ENCODE measurements around the gene TAF1D.
A peak's percentile ranks its signal among the peaks of the same experiment; 100 is the strongest.
"Not testable (repeated sequence)": the region's sequence is repeated elsewhere in the genome, so short reads cannot be mapped to it uniquely, and the experiment has no call there.

TAF1D gene

GRCh38 chr11:93745005-93745755 lies 3.9 kb upstream of the TAF1D start:
- H3K9ac ChIP-seq (ENCODE audit: low read length); H3K4me1 ChIP-seq (ENCODE audit: control insufficient read depth, insufficient read depth, low read length); H3K27me3 ChIP-seq (ENCODE audit: control insufficient read depth, insufficient read depth, low read length); H3K36me3 ChIP-seq (ENCODE audit: control insufficient read depth, insufficient read depth, low read length); H3K4me3 ChIP-seq (ENCODE audit: low read length); H3K9me3 ChIP-seq (ENCODE audit: control insufficient read depth, low read length): not testable (repeated sequence)

GRCh38 chr11:93744669-93745004 lies 3.3 kb upstream of the TAF1D start:
- H3K9ac ChIP-seq (ENCODE audit: low read length): no peak overlapping the region
- H3K9me3 ChIP-seq (ENCODE audit: control insufficient read depth, low read length): no peaks in the 10 kb centered on the region
- no peak overlapping the region for H3K4me3 ChIP-seq (ENCODE audit: low read length)
- H3K27me3 ChIP-seq (ENCODE audit: control insufficient read depth, insufficient read depth, low read length): no peaks in the 10 kb centered on the region
- peaks cover 9% of the 10 kb centered on the region for H3K4me1 ChIP-seq (ENCODE audit: control insufficient read depth, insufficient read depth, low read length)
- no peaks in the 10 kb centered on the region for H3K36me3 ChIP-seq (ENCODE audit: control insufficient read depth, insufficient read depth, low read length)

GRCh38 chr11:93743291-93743690 lies 2.0 kb upstream of the TAF1D start:
- Histone ChIP-seq H3K9me3 (ENCODE audit: control insufficient read depth, low read length) (no peaks in the 10 kb centered on the region), H3K4me3 (ENCODE audit: low read length) (no peak overlapping the region), H3K36me3 (ENCODE audit: control insufficient read depth, insufficient read depth, low read length) (no peaks in the 10 kb centered on the region), H3K27me3 (ENCODE audit: control insufficient read depth, insufficient read depth, low read length) (no peaks in the 10 kb centered on the region), H3K9ac (ENCODE audit: low read length) (no peak overlapping the region), H3K4me1 (ENCODE audit: control insufficient read depth, insufficient read depth, low read length) (peaks cover 14% of the 10 kb centered on the region)

GRCh38 chr11:93741882-93742226 lies 559 bp upstream of the TAF1D start:
- Histone ChIP-seq H3K4me1 (ENCODE audit: control insufficient read depth, insufficient read depth, low read length) (peaks cover 21% of the 10 kb centered on the region), H3K36me3 (ENCODE audit: control insufficient read depth, insufficient read depth, low read length) (no peaks in the 10 kb centered on the region), H3K9ac (ENCODE audit: low read length) (peak overlapping the region; percentile 97)

GRCh38 chr11:93740730-93741093 lies 583 bp downstream of the TAF1D start:
- peak overlapping the region; percentile 97 for H3K9ac ChIP-seq (ENCODE audit: low read length)
- peaks cover 21% of the 10 kb centered on the region for H3K4me1 ChIP-seq (ENCODE audit: control insufficient read depth, insufficient read depth, low read length)
- no peaks in the 10 kb centered on the region for H3K9me3 ChIP-seq (ENCODE audit: control insufficient read depth, low read length)
- peak overlapping the region; percentile 92 for H3K4me3 ChIP-seq (ENCODE audit: low read length)
- H3K36me3 ChIP-seq (ENCODE audit: control insufficient read depth, insufficient read depth, low read length): peaks cover 5% of the 10 kb centered on the region
- no peaks in the 10 kb centered on the region for H3K27me3 ChIP-seq (ENCODE audit: control insufficient read depth, insufficient read depth, low read length)

More at GRCh38 chr11:93741882-93742226, 559 bp upstream of the TAF1D start:
- H3K4me3 ChIP-seq (ENCODE audit: low read length): peak overlapping the region; percentile 92
- H3K27me3 ChIP-seq (ENCODE audit: control insufficient read depth, insufficient read depth, low read length): no peaks in the 10 kb centered on the region
- H3K9me3 ChIP-seq (ENCODE audit: control insufficient read depth, low read length): no peaks in the 10 kb centered on the region

GRCh38 chr11:93740031-93740729 lies 1.1 kb downstream of the TAF1D start:
- Histone ChIP-seq H3K27me3 (ENCODE audit: control insufficient read depth, insufficient read depth, low read length) (no peaks in the 10 kb centered on the region), H3K9ac (ENCODE audit: low read length) (peak overlapping the region; percentile 97), H3K4me1 (ENCODE audit: control insufficient read depth, insufficient read depth, low read length) (peaks cover 22% of the 10 kb centered on the region), H3K9me3 (ENCODE audit: control insufficient read depth, low read length) (no peaks in the 10 kb centered on the region), H3K36me3 (ENCODE audit: control insufficient read depth, insufficient read depth, low read length) (peaks cover 6% of the 10 kb centered on the region), H3K4me3 (ENCODE audit: low read length) (peak overlapping the region; percentile 92)

- Histone ChIP-seq H3K9me3 (ENCODE audit: control insufficient read depth, low read length) (no peaks in the 10 kb centered on the region), H3K27me3 (ENCODE audit: control insufficient read depth, insufficient read depth, low read length) (no peaks in the 10 kb centered on the region), H3K4me1 (ENCODE audit: control insufficient read depth, insufficient read depth, low read length) (peaks cover 22% of the 10 kb centered on the region), H3K9ac (ENCODE audit: low read length) (peak overlapping the region; percentile 48), H3K36me3 (ENCODE audit: control insufficient read depth, insufficient read depth, low read length) (peaks cover 10% of the 10 kb centered on the region), H3K4me3 (ENCODE audit: low read length) (peak overlapping the region; percentile 1)
Measured at GRCh38 chr11:93738647-93739081, 2.6 kb downstream of the TAF1D start.

- H3K36me3 ChIP-seq (ENCODE audit: control insufficient read depth, insufficient read depth, low read length): peaks cover 10% of the 10 kb centered on the region
- H3K4me3 ChIP-seq (ENCODE audit: low read length): no peak overlapping the region
- H3K9ac ChIP-seq (ENCODE audit: low read length): no peak overlapping the region
- no peaks in the 10 kb centered on the region for H3K27me3 ChIP-seq (ENCODE audit: control insufficient read depth, insufficient read depth, low read length)
- H3K9me3 ChIP-seq (ENCODE audit: control insufficient read depth, low read length): no peaks in the 10 kb centered on the region
- H3K4me1 ChIP-seq (ENCODE audit: control insufficient read depth, insufficient read depth, low read length): peaks cover 22% of the 10 kb centered on the region
Measured at GRCh38 chr11:93737904-93738612, 3.2 kb downstream of the TAF1D start.

GRCh38 chr11:93736129-93736528 lies 5.2 kb downstream of the TAF1D start:
- Histone ChIP-seq H3K27me3 (ENCODE audit: control insufficient read depth, insufficient read depth, low read length) (no peaks in the 10 kb centered on the region), H3K4me1 (ENCODE audit: control insufficient read depth, insufficient read depth, low read length) (peaks cover 17% of the 10 kb centered on the region), H3K9me3 (ENCODE audit: control insufficient read depth, low read length) (no peaks in the 10 kb centered on the region), H3K9ac (ENCODE audit: low read length) (no peak overlapping the region), H3K36me3 (ENCODE audit: control insufficient read depth, insufficient read depth, low read length) (peaks cover 14% of the 10 kb centered on the region), H3K4me3 (ENCODE audit: low read length) (no peak overlapping the region)

- Histone ChIP-seq H3K4me3 (ENCODE audit: low read length) (no peak overlapping the region), H3K9ac (ENCODE audit: low read length) (no peak overlapping the region), H3K27me3 (ENCODE audit: control insufficient read depth, insufficient read depth, low read length) (no peaks in the 10 kb centered on the region), H3K9me3 (ENCODE audit: control insufficient read depth, low read length) (no peaks in the 10 kb centered on the region), H3K4me1 (ENCODE audit: control insufficient read depth, insufficient read depth, low read length) (peaks cover 17% of the 10 kb centered on the region), H3K36me3 (ENCODE audit: control insufficient read depth, insufficient read depth, low read length) (peaks cover 14% of the 10 kb centered on the region)
Measured at GRCh38 chr11:93735627-93736026, 5.7 kb downstream of the TAF1D start.

GRCh38 chr11:93734427-93735222 lies 6.7 kb downstream of the TAF1D start:
- peaks cover 17% of the 10 kb centered on the region for H3K4me1 ChIP-seq (ENCODE audit: control insufficient read depth, insufficient read depth, low read length)
- H3K36me3 ChIP-seq (ENCODE audit: control insufficient read depth, insufficient read depth, low read length): peaks cover 16% of the 10 kb centered on the region
- H3K27me3 ChIP-seq (ENCODE audit: control insufficient read depth, insufficient read depth, low read length): no peaks in the 10 kb centered on the region
- H3K4me3 ChIP-seq (ENCODE audit: low read length): no peak overlapping the region
- no peak overlapping the region for H3K9ac ChIP-seq (ENCODE audit: low read length)
- H3K9me3 ChIP-seq (ENCODE audit: control insufficient read depth, low read length): no peaks in the 10 kb centered on the region
